GM18499 (cell line): ENCODE measurements around the gene PML.

Experiments
- ATAC-seq: cut with Tn5 transposase; IDR thresholded peaks from one replicate; pipeline ENCODE4 v1.9.1; 2021; ENCODE audit warnings: moderate number of reproducible peaks; ENCODE audit not compliant: insufficient read depth, unreplicated experiment

Gene PML

GRCh38 chr15:73994413-73994883 is at the start of gene PML:
Gene PML (plus strand): TSS chr15:73994716. CDS start chr15:73994813, 97 bp downstream.
- ATAC-seq = peak; percentile 48

DNA sequence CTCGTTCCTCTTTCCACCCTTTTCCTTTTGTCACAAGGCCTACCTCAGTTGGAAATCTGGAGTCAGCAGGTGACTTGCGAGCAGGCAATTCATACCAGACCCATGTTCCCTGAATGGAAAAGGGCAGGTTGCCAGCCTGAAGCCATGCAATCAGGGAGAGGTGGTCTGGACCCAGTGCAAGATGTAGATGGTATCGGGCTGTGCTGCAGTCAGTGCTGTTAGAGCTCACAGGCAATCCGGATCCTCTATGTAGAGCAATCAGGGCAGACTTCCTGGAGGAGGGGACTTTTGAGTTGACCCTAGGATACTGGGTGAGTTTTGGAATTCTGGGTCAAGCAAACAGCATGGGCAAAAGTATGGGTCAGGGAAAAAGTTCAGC is 49.4 kb upstream of the PML start:
- no peak for ATAC-seq

DNA sequence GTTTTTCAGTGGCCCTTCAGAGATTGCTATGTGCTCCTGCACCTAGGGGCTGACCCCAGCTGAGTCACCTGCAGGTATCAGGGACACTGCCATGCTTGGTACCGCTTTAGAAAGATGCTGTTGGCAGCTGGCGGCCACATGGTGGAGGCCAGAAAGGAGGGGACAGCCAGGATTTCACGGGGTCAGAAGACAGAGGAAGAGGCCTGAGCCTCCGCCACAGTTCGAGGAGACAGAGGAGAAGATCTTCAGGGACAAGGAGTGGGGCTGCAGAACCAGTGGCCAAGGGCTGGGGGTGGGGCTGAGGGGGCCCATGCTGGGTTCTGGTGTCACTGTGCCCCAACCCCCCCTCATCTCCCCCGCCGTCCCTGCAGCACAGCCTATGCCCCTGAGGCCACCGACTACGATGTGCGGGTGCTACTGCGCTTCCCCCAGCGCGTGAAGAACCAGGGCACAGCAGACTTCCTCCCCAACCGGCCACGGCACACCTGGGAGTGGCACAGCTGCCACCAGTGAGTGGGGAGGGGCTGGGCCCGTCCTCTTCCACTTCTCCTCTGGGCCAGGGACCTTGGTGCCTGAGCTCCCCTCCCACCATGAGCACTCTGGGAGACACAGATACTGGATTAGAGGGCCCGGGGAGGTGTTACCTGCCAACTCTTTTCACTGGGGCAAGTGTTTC is 48.3 kb upstream of the PML start:
- ATAC-seq = no peak

GRCh38 chr15:73946795-73947370 is 47.6 kb upstream of the PML start:
- ATAC-seq = no peak

DNA sequence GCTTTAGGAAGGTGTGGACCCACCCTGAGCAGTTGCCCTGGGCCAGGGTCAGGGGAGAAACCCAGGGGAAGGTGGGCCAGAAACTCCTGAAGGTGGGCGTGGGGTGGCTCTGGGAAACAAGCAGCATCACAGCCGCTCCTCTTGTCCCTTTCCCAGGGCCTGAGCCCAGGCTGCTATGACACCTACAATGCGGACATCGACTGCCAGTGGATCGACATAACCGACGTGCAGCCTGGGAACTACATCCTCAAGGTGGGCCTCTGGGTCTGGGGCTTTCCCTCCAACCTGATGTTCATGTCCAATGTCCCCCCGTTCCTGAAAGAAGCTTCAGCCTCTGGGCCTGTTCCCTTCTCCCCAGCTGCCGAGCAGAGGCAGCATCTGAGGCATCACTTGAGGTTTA is 46.9 kb upstream of the PML start:
- ATAC-seq = no peak

GRCh38 chr15:73948396-73948795 is 46.1 kb upstream of the PML start:
- ATAC-seq = no peak

DNA sequence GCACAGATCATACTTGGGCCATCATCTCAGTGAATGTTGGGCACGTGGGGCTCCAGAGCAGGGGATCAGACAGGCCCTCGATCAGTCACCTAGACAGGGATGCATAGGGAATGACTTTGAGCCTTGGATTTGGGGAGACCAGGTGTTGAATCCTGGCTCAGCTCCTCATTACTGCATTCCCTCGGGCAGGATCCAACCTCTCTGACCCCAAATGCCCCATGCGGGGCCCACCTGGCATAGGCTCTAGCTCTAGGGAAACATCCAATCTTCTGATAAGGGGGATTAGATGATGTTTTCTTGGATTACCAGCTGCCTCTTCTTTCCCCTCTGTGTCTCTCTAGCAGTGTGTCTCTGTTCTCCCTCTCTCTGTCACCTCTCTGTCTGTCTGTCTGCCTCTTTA is 45.5 kb upstream of the PML start:
- ATAC-seq = no peak

GRCh38 chr15:73949496-73949895 is 45.0 kb upstream of the PML start:
- no peak for ATAC-seq

- ATAC-seq = no peak
Measured at GRCh38 chr15:73950479-73950830, 44.1 kb upstream of the PML start.

- no peak for ATAC-seq
Measured at GRCh38 chr15:73950831-73951561, 43.5 kb upstream of the PML start.

DNA sequence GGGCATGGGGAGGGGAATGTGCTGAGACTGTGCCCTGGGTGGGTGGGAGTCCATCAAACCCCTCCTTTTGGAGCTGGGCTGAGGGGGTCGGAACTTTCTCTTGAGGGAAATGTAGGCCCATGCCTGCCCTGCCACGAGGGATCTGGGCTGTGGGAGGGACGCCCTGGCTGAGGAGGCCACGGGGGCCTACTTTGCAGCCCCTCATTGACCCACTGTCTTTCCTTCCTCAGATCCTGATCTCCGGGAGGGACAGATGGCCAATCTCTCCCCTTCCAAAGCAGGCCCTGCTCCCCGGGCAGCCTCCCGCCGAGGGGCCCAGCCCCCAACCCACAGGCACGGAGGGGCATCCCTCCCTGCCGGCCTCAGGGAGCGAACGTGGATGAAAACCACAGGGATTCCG is 42.9 kb upstream of the PML start:
- ATAC-seq = no peak

DNA sequence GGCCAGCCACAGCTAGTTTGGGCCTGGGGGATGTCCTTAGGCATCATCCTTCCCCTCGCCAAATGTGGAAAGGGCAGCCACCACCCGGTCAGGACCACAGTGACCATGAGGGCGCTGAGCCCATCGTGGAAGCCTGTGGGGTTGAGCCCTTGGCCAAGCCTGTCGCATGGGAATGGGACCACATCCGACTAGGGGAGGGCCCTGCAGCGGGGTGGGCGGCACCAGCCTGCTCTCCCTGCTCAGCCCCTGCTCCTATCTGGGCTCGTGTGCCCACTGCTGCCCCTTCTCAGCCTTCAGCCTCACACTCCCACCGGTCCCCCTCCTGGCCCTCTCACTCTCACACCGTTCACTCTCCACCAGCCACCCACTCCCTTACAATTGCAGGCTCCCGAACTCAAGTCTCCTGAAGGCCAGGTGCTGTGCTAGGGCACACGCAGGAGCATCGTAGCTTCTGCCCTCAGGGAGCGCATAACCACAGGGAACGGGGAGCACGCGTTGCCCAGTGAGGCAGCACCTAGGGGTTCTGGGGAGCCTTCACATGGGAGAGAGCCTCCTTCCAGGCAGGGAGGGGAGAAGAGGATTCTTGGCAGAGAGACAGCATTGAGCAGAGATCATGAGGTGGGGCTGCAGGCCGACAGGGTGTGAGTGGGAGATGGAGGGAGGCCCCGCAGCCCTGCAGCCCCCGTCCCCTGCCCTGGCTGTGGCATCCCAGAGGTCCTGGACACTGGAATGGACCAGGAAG is 42.2 kb upstream of the PML start:
- ATAC-seq = no peak

- no peak for ATAC-seq
Measured at GRCh38 chr15:73952913-73953750, 41.4 kb upstream of the PML start.

DNA sequence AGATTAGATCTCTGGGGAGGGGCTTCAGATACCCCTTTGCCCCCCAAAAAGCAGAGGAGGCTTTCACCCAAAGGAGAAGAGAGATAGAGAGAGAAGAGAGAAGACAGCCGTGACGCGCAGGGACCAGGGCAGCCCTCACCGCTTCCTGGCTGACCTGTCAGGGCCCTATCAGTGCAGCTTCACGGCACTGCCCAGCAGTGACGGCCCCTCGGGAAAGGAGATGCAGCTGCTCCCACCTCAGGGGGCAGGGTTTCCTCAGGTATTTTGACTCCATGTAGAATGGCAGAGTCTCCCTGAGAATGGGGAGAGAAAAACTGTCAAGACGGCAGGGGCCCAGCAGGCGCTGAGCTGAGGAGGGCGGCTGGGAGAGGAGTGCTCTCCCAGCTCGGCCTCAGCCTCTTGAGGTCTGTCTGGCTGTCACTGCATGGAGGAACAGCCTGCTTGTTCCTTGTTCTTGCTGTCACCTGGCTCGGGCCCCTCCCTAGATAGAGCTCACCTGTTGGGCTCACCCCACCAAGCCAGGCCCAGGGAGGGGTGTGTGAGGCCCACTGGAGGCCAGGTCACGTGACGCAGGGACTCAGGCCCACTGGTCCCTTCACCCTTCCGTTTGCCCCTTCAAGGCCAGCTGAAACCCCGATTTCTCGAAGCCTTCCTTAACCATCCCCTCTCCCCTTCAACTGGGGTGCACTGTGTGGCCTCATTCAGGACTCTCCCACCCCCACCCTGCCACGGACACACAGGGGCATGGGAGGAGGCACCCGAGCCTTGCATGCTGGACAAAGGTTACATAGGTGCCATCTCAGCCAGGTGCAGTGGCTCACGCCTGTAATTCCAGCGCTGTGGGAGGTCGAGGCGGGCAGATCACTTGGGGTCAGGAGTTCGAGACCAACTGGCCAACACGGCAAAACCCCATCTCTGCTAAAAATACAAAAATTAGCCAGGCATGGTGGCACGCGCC is 40.0 kb upstream of the PML start:
- no peak for ATAC-seq

DNA sequence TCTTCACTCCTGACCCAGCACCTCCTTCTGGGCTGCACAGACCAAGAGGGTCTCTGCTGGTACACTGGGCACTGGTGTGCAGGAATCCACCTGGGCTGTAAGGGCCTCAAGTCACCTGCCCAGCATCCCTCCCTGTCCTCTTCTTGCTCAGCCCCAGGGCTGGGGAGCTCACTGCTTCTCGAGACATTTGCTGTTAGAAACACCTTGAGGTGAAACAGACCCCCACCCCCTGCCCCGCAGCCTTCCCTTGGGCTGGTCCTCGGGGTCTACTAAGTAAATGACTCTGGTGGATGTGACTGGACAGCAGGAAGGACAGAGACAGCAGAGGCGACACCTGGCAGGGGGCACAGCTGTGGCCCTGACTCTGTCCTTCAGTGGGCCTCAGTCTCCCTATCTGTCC is 39.2 kb upstream of the PML start:
- ATAC-seq = no peak

DNA sequence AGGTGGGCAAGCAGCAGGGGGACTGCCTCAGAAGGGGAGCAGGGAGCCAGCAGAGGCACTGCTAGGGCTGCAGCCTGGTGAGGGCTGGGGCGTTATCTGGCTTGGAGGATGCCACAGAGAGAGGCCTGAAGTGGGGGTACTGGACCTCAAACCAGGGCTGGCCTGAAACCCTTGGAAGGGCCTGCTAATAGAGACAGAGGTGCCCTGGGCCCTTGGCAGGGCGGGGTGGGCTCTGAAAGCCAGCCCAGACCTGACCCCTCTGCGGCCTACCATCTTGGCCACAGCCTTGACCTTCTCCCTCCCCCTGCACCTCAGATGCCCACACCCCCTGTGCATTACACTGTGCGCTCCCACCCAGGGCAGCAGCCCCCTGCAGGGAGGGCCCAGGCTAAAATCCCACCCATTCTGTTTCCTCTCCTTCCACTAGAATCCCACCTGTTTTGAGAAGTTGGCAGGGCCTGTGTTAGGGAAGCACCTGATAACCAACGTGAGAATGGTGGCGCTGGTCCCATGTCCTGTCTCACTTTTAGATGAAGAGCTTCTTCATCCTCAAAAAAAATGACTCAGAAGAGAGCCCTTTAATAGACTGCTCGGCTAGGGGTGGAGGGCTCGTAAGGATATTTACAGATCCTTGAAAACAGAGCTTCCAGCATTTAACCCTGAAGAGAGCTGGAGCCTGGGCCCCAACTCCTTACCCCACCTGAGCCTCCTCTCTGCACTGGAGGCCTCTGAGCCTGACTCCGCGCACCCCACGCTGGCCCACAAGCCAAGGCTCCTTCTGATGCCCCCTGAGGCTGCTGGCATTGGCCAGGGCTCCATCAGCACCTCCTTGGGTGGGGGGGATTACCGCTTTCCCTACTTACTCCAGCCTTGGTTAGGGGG is 38.4 kb upstream of the PML start:
- no peak for ATAC-seq

DNA sequence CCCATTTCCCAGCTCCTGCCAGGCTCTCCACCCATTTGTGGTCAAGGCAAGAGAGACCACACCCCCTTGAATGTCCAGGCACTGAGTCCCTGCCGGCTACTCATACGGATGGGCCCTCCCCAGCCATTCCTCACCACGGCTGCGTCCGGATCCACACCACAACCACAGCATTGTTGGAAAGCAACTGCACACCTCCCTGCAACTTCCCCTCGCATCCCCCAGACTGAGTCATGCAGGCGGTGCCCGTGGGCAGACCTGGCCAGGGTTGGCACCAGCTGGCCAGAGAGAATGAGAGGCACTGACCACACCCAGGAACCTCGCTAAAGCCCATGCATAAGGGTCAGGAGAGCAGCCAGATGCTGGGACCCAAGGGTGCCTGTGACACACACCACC is 37.8 kb upstream of the PML start:
- ATAC-seq = no peak

- ATAC-seq = no peak
Measured at GRCh38 chr15:73957276-73957675, 37.2 kb upstream of the PML start.
